Muscle of leg (tissue), 11 donors: ENCODE measurements around the gene IMMP2L. TPM values are rescaled to one million over a fixed set of nuclear protein-coding genes. Genes with fewer than 3 reads are reported as not detected.

Source experiments
- DNase-seq: peaks from one replicate; pipeline ENCODE4 v3.0.0; 2013
- H3K27ac ChIP-seq: one replicate; pipeline ENCODE4 v1.5.1; 2013; ENCODE audit warnings: mild to moderate bottlenecking, low read length, control low read depth
- H3K27me3 ChIP-seq: one replicate; pipeline ENCODE4 v1.6.1; 2013; ENCODE audit warnings: low read length; ENCODE audit not compliant: control insufficient read depth, insufficient read depth
- H3K36me3 ChIP-seq: one replicate; pipeline ENCODE4 v1.6.1; 2013; ENCODE audit warnings: low read length; ENCODE audit not compliant: control insufficient read depth, insufficient read depth
- H3K4me1 ChIP-seq: one replicate; pipeline ENCODE4 v1.6.1; 2013; ENCODE audit warnings: low read length; ENCODE audit not compliant: control insufficient read depth, insufficient read depth
- H3K4me3 ChIP-seq: one replicate; pipeline ENCODE4 v1.5.1; 2013; ENCODE audit warnings: low read length, control low read depth
- H3K9me3 ChIP-seq: replicated peaks from 2 replicates; pipeline ENCODE4 v1.6.1; 2013; ENCODE audit warnings: low read depth, low read length; ENCODE audit not compliant: control insufficient read depth
- WGBS: methylation state at CpG from one replicate; pipeline ENCODE4 v1.1.5; 2013; ENCODE audit warnings: missing lambda C conversion rate; ENCODE audit not compliant: insufficient coverage; 5-methylcytosine and 5-hydroxymethylcytosine counted together
- polyA plus RNA-seq, 8 donors: library from polyadenylated mRNA; unstranded; fragments of 120-200 nt; gene quantifications; one replicate each; pipeline versions ENCODE4 v1.2.1 to v1.2.3, GENCODE V29; 2013; ENCODE audit warnings: inconsistent platforms in 1 of 8, low replicate concordance in 1 of 8; ENCODE audit not compliant: insufficient read length in 8 of 8, insufficient read depth in 1 of 8
- total RNA-seq: library from RNA; stranded (reverse); fragments of 120-200 nt; gene quantifications from one replicate; pipeline ENCODE4 v1.2.4, GENCODE V29; 2013

IMMP2L gene
- total and polyA plus RNA-seq, 9 donors = 15.0 to 20.4 (median 17.1) TPM

GRCh38 chr7:111150709-111151108 is 411.6 kb downstream of the IMMP2L start:
- H3K4me3 ChIP-seq = no peak overlapping the region
- H3K27me3 ChIP-seq = no peaks in the 10 kb centered on the region
- H3K36me3 ChIP-seq = no peaks in the 10 kb centered on the region
- no peaks in the 10 kb centered on the region for H3K4me1 ChIP-seq
- no peak for DNase-seq
- H3K9me3 ChIP-seq = no peaks in the 10 kb centered on the region
- H3K27ac ChIP-seq = no peak overlapping the region
- WGBS = no CpG with 5 or more reads among the region's 1 CpG

DNA sequence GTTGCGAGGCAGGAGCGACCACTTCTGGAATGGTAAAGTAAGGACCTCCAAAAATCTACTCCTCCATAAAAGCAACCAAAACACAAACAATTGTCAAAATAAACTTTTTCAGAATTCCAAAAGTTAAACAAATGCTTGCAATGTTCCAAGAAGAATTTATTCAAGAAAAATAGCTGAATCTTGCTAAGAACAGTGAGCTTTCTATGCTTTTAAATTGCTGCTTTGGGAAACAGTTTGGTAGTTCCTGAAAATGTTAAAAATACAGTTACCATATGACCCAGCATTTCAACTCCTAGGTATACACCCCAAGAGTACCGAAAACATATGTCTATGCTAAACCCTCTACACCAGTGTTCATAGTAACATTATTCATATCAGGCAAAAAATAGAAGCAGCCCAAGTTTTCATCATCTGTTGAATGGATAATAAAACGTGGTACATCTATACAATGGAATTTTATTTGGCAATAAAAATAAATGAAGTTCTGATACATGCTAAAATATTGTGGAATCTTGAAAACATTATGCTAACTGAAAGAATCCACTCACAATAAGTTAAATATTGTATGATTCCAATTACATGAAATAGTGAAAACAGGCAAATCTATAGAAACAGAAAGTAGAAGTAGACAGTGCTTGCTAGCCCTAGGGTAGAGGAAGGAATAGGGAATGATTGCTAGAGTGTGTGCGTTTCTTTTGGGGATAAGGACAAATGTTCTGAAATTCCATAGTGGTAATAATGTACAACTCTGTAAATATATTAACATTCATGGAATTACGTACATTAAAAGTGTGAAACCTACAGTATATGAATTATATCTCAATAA is 414.4 kb downstream of the IMMP2L start:
- Histone ChIP-seq H3K9me3 (no peaks in the 10 kb centered on the region), H3K4me3 (no peak overlapping the region), H3K4me1 (no peaks in the 10 kb centered on the region), H3K27ac (no peak overlapping the region), H3K36me3 (no peaks in the 10 kb centered on the region), H3K27me3 (no peaks in the 10 kb centered on the region)
- DNase-seq = no peak
- WGBS = no CpG with 5 or more reads among the region's 6 CpGs

DNA sequence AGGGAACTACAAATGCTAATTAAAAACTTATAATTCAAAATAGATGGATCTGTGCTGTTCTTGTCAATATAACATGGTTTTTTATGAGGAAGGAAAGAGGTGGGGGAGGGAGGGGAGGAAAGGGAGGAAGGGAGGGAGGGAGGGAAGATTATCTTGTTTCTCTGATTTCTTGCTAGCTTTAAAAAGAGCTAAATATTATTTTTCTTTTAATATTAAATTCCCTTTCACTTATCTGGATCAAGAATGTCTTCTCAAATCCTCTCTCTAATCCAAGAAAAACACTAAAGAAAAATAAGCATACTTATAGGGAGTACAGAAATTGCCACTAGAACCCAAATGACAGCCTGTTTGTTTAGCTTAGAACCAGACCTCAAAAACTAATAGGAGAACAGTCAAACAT is 416.2 kb downstream of the IMMP2L start:
- Histone ChIP-seq H3K9me3 (no peaks in the 10 kb centered on the region), H3K4me3 (no peak overlapping the region), H3K4me1 (no peaks in the 10 kb centered on the region), H3K27me3 (no peaks in the 10 kb centered on the region), H3K36me3 (no peaks in the 10 kb centered on the region), H3K27ac (no peak overlapping the region)
- no peak for DNase-seq

DNA sequence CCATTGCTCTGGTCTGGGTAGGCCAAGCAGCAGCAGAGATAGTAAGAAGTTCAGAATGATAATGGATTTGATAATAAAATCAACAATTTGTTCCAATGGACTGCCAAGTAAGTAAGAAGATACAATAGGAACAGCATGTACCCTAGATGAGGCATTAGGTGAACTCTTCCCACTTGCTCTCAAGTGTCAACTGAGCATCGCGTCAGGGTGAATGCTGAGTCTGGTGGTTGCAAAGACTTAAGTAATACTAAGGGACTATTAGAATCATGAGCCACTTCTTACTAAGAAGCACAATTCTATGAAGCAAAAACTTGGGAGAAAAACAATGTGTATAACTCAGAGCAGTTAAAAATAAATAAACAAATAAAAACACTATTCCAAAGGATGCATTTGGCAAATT is 416.8 kb downstream of the IMMP2L start:
- Histone ChIP-seq H3K4me1 (no peaks in the 10 kb centered on the region), H3K36me3 (no peaks in the 10 kb centered on the region), H3K27me3 (no peaks in the 10 kb centered on the region), H3K27ac (no peak overlapping the region), H3K4me3 (no peak overlapping the region), H3K9me3 (no peaks in the 10 kb centered on the region)
- no peak for DNase-seq
- no CpG with 5 or more reads among the region's 2 CpGs for WGBS

- peak; percentile 16 for DNase-seq
- Histone ChIP-seq H3K27me3 (no peaks in the 10 kb centered on the region), H3K9me3 (no peaks in the 10 kb centered on the region), H3K27ac (no peak overlapping the region), H3K4me1 (no peaks in the 10 kb centered on the region), H3K4me3 (no peak overlapping the region), H3K36me3 (no peaks in the 10 kb centered on the region)
- no CpG with 5 or more reads among the region's 2 CpGs for WGBS
Observed at GRCh38 chr7:111140091-111140865, 422.0 kb downstream of the IMMP2L start.

- Histone ChIP-seq H3K4me1 (no peaks in the 10 kb centered on the region), H3K27me3 (no peaks in the 10 kb centered on the region), H3K9me3 (no peaks in the 10 kb centered on the region), H3K27ac (no peak overlapping the region), H3K36me3 (no peaks in the 10 kb centered on the region), H3K4me3 (no peak overlapping the region)
- no peak for DNase-seq
Observed at GRCh38 chr7:111138586-111138985, 423.7 kb downstream of the IMMP2L start.

GRCh38 chr7:111138193-111138569 is 424.1 kb downstream of the IMMP2L start:
- Histone ChIP-seq H3K27me3 (no peaks in the 10 kb centered on the region), H3K4me1 (no peaks in the 10 kb centered on the region), H3K9me3 (no peaks in the 10 kb centered on the region), H3K4me3 (no peak overlapping the region), H3K27ac (no peak overlapping the region), H3K36me3 (no peaks in the 10 kb centered on the region)
- WGBS = no CpG with 5 or more reads among the region's 2 CpGs
- DNase-seq = peak; percentile 27

- H3K36me3 ChIP-seq = no peaks in the 10 kb centered on the region
- WGBS = 90% methylated on average over 2 of the region's 4 CpGs
- no peaks in the 10 kb centered on the region for H3K4me1 ChIP-seq
- H3K9me3 ChIP-seq = no peaks in the 10 kb centered on the region
- H3K27me3 ChIP-seq = no peaks in the 10 kb centered on the region
- H3K27ac ChIP-seq = no peak overlapping the region
- no peak overlapping the region for H3K4me3 ChIP-seq
- no peak for DNase-seq
Observed at GRCh38 chr7:111137296-111138192, 424.7 kb downstream of the IMMP2L start.

- Histone ChIP-seq H3K36me3 (no peaks in the 10 kb centered on the region), H3K9me3 (no peaks in the 10 kb centered on the region), H3K27ac (no peak overlapping the region), H3K27me3 (no peaks in the 10 kb centered on the region), H3K4me1 (no peaks in the 10 kb centered on the region), H3K4me3 (no peak overlapping the region)
- no CpG with 5 or more reads among the region's 1 CpG for WGBS
- DNase-seq = no peak
Observed at GRCh38 chr7:111132833-111133232, 429.5 kb downstream of the IMMP2L start.

DNA sequence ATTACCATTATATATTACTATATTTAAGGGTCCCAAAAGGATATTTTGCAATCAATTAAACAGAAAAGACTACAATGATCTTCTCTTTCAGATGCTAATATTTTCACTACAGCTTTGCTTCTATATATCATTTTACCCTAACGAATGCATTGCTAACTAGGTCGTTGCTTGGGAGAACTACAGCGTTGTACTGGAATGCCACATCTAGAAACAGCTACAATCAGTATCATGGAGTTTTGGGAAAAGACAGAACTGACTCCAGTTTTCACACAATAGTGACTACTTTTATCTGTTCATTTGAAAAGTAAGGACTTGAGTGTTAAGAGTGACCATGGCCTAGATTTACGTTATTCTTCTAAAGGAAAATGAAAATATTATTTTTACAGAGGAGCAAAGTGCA is 432.9 kb downstream of the IMMP2L start:
- WGBS = no CpG with 5 or more reads among the region's 4 CpGs

More for the DNA sequence above, 432.9 kb downstream of the IMMP2L start:
- Histone ChIP-seq H3K9me3 (no peaks in the 10 kb centered on the region), H3K36me3 (no peaks in the 10 kb centered on the region), H3K4me1 (no peaks in the 10 kb centered on the region), H3K27ac (no peak overlapping the region), H3K4me3 (no peak overlapping the region), H3K27me3 (no peaks in the 10 kb centered on the region)
- DNase-seq = no peak
